GM19452 (cell line): ENCODE results near the gene LRIG1.
A peak's percentile ranks its signal among the peaks of the same experiment; 100 is the strongest.

Experiments used
- ATAC-seq: cut with Tn5 transposase; IDR thresholded peaks from one replicate; pipeline ENCODE4 v1.9.1; 2021; ENCODE audit not compliant: unreplicated experiment

The LRIG1 gene

DNA sequence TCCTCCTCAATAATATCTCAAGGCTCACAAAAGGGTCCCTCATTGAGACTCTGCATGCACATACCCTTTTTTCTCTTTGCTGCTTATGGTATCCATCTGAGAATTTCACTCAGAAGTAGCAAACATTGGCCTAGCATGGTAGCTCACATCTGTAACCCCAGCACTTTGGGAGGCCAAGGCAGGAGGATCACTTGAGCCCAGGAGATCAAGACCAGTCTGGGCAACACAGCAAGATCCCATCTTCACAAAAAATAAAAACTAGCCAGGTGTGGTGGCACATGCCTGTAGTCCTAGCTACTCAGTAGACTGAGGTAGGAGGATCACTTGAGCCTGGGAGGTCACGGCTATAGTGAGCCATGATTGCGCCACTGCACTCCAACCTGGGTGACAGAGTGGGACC lies 11.7 kb downstream of the LRIG1 start:
- no peak for ATAC-seq

DNA sequence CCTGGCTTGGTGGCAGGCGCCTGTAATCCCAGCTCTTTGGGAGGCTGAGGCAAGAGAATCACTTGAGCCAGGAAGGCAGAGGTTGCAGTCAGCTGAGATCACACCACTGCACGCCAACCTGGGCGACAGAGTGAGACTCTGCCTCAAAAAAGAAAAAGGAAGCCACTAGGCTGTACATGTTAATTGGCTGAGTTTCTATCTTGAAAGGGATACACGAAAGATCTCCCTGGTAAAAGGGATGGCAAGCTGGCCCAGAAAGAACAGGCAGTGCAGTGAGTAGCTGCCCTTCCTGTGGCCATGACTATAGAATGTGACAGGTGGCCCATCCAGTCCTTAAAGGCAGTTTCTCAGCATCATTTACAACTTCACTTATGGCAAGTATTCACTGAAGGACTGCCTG lies 12.3 kb downstream of the LRIG1 start:
- no peak for ATAC-seq

DNA sequence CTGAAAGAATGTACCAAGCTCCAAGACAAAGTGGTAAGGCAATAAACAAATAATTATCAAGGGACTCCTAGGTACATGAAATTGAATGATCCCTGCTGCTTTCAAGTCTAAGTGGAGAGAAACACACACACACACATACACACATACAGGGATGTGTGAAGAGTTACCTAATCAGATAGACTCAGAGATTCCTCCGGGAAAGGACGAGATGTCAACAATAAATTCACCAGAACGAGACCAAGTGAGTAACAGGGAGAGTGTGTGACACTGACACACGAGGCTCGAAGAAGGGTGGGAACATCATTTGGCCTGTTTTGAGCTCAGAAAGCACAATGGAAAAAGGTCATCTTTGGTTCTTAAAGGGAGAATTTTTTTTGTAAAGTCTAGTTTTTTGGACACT lies 13.4 kb downstream of the LRIG1 start:
- no peak for ATAC-seq

DNA sequence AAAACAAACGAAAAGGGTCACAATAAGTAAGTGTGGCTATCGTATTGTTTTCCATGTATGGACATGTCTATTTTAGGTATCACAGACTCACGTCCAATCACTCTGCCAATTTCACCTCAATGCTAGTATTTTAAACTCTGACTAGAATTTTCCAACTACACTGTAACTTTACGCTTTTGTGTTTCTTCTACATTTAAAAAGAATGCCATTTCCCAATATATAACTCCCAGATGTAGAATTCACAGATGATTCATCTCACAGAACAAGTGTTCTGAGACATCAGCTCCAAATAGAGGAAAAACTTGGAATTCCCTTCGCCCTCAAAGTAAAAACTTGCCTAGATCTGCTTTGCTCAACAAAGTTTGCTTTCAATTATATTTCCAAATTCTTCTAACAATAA lies 14.2 kb downstream of the LRIG1 start:
- ATAC-seq: no peak

DNA sequence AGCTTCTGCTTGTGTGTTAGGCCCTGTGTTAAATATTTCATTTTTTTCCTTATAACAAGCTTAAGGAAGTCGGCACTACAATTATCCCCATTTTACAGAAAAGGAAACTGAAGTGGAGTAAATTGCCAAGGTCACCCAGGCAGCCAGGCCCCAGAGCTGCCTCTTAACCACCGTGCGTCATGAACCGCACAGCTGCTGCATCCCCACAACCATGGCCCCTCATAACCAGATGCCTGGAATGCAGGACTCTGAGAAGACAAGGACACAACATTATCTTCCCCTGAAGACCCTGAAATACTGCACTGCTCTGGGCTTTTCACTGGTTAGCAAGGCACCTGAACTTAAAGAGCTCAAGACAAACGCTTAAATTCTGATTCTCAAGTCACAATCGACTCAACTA lies 14.6 kb downstream of the LRIG1 start:
- ATAC-seq: no peak

DNA sequence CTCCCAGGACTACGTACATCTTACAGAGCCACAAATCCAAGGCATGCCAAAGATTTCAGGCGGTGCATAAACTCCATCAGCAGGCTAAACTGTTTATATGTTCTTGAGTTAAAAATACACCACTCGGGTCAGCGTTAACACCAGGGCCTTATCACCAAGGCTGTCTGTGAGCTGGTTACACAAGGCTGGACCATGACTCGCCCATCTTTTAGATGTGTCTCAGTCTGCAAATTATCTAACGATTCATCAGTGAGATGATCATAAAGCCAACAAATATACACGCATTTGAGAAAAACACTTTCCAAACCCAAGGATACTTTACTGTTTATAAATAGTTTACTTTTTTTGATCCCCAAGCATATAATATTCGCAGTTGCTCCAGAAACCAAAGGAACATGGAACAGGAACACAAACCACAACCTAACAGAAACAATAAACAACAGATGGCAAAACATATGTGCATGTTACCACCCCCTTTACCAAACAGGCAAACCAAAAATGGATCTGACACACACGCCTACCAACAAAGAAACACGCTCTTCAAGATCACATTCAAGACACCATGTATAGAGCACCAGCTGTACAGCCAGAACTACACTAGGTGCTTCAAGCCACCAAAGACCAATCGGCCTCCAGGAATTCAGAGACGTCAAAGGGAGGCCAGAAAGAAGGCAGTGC lies 15.4 kb downstream of the LRIG1 start:
- no peak for ATAC-seq

DNA sequence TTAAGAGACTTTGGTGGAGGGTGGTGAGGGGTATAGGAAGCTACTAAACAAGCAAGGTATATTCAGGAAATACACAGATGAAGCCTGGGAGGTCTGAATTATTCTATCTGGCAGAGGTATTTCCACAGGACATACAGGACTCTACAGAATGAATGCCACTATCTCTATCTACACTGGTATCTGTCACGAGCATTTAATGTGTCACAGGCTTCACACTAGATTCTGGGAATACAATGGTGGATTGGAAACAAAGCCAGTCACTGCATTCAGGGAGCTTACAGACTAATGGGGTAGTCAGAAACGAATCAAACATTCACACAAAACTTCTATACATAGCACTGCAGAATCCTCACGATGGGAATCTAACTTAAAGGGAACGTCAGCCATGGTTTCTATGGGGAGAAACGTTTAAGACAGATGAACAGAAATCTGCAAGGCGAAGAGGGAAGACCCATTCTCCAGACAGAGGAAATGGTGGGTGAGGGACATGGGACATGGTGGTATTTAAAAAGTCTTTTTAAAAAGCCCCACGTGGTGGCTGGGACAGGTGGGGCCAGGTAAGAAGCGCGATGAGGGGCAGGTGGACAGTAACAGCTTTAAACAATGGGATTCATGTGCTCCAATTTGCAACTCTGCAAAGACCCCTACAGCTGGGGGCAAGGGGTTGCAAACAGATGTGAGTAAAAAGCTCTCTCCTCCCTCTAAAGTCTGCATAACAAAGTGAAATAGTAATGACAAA lies 16.5 kb downstream of the LRIG1 start:
- no peak for ATAC-seq

DNA sequence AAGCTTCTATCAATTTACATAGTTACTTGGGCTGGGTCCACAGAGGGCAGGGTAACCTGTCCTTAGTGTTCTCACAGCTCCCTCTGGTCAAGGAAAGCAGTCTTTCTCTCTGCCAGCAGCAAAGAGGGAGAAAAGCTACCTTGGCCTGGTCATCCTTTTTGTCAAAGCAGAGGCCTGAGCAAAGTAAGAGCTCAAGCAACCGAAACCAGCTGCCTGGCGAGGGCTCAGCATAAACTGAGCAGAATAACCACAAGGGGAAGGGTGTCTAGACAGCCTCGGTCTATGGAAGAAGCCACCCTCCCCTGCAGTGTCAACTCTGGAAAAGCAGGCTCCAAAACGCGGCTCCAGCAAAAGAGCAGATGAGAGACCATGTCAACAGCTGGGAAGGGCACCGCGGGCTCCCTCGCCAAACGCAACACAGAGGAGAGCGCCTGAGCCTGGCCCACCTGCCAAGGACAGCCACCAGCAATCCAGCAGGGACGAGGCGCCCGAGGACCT lies 17.4 kb downstream of the LRIG1 start:
- peak; percentile 41 for ATAC-seq

DNA sequence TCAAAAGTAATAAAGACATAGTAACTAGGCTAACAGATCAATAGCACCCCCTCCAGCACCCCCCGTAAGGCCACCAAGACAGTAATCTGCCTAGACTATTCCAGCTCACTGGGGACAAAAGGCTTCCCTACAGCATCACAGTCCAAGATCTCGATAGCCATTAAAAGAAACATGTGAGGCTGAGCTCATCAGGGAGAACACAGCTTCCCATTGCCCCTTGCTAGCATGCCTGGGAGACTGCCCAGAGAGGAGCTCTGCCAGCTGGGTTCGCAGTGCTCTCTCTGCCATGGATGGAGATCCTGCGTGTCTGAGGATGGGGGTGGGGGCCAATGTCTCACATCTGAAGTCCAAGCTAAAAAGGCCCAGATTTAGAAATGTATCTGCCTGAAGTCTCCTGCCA lies 17.8 kb downstream of the LRIG1 start:
- ATAC-seq: no peak

DNA sequence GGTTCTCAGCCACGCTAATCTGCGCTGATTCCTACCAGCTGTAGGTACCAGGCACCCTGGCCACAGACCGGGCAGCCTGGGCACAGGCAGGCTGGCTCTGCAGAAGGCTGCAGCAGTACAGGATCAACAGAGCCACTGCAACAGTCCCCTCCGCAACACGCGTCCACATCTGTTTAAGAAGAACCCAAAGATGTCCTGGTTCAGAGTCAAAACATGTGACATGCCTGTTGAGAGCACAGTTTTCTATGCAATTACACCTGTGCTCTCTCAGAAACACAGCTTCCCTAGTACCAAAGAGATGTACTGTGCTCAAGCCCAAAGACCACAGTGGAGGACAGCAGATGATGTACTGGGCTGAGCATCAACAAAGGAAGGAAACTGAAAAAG lies 18.8 kb downstream of the LRIG1 start:
- no peak for ATAC-seq

DNA sequence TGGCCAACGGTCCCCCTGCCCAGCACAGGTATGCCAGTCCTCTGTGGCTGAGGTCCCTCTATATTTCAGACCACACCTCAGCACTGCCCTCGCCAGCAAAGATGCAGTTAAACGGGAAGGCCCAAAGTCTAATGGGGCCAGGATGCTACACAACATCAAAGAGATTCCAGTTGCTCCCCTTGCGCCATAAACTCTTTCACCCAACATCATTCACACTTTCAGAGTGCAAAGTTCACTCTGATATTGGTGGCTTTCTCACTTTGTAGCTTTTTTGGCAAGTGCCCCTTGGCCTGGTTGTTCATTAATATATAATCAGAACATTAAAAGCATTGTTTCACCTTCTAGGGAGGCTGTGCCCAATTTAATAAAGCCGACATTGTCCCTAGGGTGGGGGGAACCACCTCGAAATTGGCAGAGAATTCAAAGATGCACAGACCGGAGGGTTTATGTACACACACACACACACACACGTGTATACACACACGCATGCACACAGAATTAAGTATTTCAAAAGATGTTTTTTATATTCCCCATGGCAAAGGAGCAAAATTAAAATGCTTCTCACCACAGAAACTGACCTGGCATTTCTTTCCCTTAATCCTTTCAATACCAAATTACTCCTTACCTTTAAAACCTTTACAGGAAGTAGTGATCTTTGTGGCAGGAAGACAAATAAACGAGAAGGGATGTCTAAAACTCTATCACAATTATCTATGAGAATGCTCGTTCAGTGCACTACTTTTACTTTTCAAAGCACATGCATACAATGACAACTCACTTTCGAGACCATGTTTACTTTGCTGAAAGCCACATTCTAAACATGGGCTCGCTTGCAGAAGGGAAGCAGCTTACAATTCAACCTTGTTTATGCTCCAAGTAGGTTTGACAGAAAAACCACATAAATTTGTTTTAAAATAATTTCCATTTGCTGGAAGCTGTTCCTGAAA lies 19.5 kb downstream of the LRIG1 start:
- ATAC-seq: no peak

DNA sequence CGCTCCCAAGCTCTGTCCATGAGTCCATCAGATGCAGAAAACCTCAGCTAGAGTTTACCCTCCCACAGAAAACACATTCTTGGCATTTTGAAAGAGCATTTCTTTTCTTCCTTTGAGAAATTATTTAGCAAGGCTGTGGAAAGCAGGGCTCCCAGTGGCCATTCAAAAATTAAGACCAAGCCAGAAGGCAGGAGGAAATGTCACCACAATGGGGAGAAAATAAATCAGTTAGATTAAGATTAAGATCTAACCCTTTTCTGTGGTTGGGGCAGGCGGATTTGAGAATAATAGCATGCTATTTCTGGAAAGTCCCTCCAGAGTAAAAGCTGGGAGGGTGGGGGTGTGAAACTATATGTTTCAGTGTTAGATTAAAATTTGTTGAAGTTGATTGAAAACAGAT lies 20.2 kb downstream of the LRIG1 start:
- ATAC-seq: no peak

DNA sequence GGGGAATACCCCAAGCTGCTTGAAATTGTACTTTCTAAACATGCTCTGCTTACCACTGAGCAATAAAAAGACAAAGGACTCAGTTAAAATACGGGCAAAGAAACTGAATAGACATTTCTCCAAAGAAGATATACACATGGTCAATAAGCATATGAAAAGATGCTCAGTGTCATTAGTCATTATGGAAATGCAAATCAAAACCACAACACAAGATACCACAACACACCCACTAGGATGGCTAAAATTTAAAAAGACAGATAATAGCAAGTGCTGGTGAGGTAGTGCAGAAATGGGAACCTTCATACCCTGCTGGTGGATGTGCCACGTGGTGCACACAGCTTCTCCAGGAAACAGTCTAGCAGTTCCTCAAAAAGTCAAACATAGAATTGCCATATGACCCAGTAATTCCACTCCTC lies 21.3 kb downstream of the LRIG1 start:
- ATAC-seq: peak; percentile 35

DNA sequence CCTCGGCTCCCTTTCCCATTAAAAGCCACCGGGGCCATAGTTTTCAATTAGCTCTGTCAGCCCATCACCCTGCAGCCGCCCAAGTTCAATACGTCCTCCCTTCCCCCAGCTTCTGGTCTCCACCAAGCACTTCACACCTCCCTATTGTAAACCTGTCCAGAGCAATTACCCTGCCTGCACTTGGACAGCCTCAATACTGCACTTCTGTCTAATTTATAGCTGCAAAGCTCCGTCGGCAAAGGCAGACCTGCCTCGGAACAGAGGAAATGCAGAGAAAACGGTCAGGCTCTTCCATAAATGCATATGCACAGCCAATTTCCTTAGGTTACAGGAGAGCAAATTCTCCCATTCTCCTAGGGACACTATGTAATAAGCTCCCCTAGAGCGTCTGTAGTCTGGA lies 21.9 kb downstream of the LRIG1 start:
- no peak for ATAC-seq

DNA sequence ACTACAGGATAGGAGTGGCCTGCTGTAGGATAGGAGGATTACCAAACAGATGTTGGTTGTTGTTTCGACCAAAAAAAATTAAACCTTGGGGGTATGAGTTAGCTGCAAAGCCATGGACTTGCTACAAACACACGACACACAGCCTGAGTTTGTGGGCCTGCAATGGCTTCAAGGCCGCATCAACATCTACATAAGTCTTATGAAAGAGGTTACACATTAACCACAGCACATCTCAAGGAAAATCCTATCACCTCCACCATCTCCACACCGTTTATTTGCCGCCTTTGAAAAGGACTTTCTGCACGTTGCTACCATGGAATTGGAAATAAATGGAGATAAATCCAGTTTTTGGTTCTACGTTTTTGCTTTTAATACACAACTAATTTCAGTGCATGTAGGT lies 23.0 kb downstream of the LRIG1 start:
- ATAC-seq: no peak

DNA sequence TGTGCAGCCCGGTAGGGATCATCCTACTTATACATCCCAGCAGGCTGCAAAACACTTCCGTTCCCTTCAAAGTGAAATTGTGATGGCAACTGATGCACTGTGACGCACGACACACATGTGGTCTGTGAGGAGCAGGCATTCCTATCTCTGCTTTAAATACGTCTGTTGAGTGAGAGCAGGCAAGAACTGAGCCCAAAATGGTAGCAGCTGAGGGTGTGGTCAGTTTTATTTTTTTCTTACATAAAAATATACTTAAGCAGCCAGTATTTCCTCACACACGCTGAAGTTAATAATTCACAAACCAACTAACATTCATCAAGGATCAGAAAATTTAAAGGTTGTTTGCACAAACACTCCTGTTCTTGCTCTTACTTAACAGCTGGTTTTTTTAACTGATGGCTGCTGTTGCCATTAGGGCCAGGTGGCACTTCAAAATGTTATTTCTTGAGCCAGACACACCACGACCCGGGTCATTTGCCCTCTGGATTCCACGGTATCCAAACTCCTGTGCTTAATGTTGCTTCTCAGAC lies 23.9 kb downstream of the LRIG1 start:
- no peak for ATAC-seq

DNA sequence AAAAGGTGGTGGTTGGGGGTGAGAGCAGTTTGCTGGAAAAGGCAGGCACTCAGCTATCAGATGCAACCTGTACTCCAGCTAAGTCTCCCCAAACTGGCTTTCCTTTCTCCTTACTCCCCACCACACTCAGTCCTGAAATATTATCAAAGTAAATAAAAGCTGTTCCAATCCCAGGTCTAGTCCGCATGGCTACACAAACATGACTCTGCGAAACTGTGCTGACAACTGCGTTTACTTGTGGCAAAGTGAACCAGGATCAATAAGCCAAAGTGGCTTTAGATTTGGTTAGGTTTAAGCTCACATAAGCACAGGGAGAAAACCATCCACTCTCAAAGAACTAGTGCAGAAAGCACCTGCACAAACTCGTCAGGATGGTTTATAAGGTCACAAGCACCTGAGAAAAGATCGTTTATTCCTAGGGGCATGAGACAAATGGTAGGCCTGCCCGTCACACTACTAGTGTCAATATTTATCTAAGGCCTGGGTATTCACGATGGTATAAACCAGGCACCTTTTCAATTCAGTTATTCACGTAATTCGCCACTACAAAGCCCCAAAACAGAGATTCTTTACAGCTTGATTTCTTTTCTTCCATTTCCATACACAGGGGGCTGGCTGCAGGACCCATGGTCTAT lies 25.3 kb downstream of the LRIG1 start:
- ATAC-seq: no peak

DNA sequence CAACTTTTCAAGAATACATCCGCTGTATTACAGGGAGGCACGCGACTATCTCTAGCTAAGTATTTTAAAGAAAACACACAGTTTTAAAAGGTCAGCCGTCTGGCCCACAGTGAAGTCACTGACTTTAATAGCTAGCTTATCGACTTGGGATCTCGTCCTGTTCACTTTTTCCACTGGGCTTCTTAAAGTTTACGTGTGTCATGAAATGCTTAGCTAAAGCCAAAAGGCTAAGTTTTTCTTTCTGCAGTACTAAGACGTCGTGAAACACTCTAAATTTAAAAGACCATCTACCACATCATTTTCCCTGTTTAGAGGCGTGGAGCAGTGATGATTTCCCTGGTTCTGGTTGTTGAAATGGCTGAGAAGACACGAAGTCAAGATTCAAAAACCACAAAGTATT lies 27.1 kb downstream of the LRIG1 start:
- ATAC-seq: no peak

DNA sequence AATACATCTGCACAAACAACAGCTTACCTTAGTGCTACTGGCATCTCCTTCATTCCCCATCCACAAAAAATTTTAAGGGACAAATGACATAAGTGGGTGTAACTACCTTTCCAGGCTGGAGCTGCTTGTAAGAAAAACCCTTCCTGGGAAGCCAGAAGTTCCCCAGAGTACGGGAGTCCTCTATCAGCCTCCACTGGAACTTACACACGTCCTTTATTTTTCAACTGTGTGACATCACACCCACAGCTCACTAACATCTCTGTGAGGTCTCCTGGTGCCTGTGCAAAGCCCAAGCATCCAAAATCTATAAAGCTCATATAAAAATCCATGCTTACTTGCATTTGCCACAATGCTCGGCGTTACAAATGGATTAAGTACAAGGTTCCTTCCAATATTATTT lies 27.6 kb downstream of the LRIG1 start:
- no peak for ATAC-seq

DNA sequence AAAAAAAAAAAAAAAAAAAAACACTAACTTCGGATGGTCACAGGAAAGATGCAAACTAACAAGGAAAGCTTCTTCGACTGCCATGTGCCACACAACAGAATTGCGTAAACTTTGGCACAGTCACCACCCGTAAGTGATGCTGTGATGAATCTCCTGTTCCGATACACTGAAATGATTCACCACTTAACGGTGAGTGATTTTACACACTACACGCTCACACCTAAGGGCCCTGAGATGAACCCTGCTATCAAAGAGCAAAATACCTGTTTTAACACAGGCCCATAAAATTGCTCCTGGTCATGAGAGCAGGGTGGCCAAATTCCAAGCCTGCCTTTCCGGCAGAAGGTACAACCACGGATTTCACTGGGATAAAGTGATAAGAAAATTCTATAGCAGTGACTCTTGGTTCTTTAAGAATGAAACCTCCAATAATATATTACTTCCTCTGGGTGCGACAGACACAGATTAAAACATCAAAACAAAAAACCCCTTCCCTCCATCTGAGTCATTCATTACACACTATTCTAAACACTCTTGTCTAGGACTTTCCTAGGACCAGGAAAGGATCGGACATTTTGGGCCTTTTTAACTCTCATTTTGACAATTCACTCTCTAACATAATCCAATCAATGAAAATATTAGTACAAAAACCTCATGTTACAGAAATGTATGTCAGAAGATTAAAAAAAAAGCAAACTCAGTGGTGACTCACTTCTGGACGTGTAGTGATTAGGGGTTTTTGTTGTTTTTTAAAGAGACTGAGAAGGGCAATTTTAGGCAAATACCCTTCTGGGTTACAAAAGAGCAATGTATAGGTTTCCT lies 28.3 kb downstream of the LRIG1 start:
- peak; percentile 68 for ATAC-seq
